H9 (cell line): ENCODE results near the gene C11orf65. TPM values are rescaled to one million over a fixed set of nuclear protein-coding genes. Genes with fewer than 3 reads are reported as not detected.

Experiments used
- DNase-seq: peaks from one replicate; pipeline ENCODE4 v3.0.0-alpha.2; 2017
- H2AFZ ChIP-seq: one replicate; pipeline ENCODE4 v1.6.1; 2013; ENCODE audit warnings: mild to moderate bottlenecking, low read length, control low read depth, moderate library complexity
- H2AK5ac ChIP-seq: 2 replicates; pipeline ENCODE4 v1.6.1; 2013; ENCODE audit warnings: low read length, control low read depth, mixed read lengths; ENCODE audit not compliant: insufficient read length
- H2BK120ac ChIP-seq: one replicate; pipeline ENCODE4 v1.6.1; 2013; ENCODE audit warnings: low read depth, mild to moderate bottlenecking, low read length, control low read depth, inconsistent platforms; ENCODE audit not compliant: poor library complexity, severe bottlenecking
- H2BK12ac ChIP-seq: 2 replicates; pipeline ENCODE4 v1.6.1; 2013; ENCODE audit warnings: low read length, control low read depth, mixed read lengths, low read depth; ENCODE audit not compliant: insufficient read length
- H2BK15ac ChIP-seq: 2 replicates; pipeline ENCODE4 v1.6.1; 2013; ENCODE audit warnings: low read depth, low read length, control low read depth
- H2BK20ac ChIP-seq: one replicate; pipeline ENCODE4 v1.6.1; 2013; ENCODE audit warnings: low read depth, mild to moderate bottlenecking, low read length, control low read depth, inconsistent platforms; ENCODE audit not compliant: poor library complexity, severe bottlenecking
- H2BK5ac ChIP-seq: 2 replicates; pipeline ENCODE4 v1.6.1; 2013; ENCODE audit warnings: low read length, control low read depth, mixed read lengths; ENCODE audit not compliant: insufficient read length
- H3K14ac ChIP-seq: 2 replicates; pipeline ENCODE4 v1.6.1; 2013; ENCODE audit warnings: low read length, control low read depth; ENCODE audit not compliant: insufficient read depth
- H3K18ac ChIP-seq: 2 replicates; pipeline ENCODE4 v1.6.1; 2013; ENCODE audit warnings: low read depth, mild to moderate bottlenecking, mixed read lengths, low read length, control low read depth; ENCODE audit not compliant: insufficient read length
- H3K23ac ChIP-seq: 2 replicates; pipeline ENCODE4 v1.6.1; 2013; ENCODE audit warnings: low read length, control low read depth, mixed read lengths, low read depth; ENCODE audit not compliant: insufficient read length
- H3K23me2 ChIP-seq: 2 replicates; pipeline ENCODE4 v1.6.1; 2013; ENCODE audit warnings: low read depth, mild to moderate bottlenecking, mixed read lengths, low read length, control low read depth; ENCODE audit not compliant: insufficient read length, poor library complexity, severe bottlenecking
- H3K27ac ChIP-seq: 2 replicates; pipeline ENCODE4 v1.5.1; 2013; ENCODE audit warnings: low read length, control low read depth, mixed read lengths, low read depth; ENCODE audit not compliant: insufficient read length
- H3K27me3 ChIP-seq: 2 replicates; pipeline ENCODE4 v1.6.1; 2013; ENCODE audit warnings: low read length, control low read depth, inconsistent platforms; ENCODE audit not compliant: insufficient read depth
- H3K4ac ChIP-seq: 2 replicates; pipeline ENCODE4 v1.6.1; 2013; ENCODE audit warnings: low read depth, mild to moderate bottlenecking, control low read depth, inconsistent platforms, low read length, moderate library complexity
- H3K4me1 ChIP-seq: 2 replicates; pipeline ENCODE4 v1.6.1; 2013; ENCODE audit warnings: low read length, control low read depth, inconsistent platforms; ENCODE audit not compliant: insufficient read depth
- H3K4me2 ChIP-seq: 2 replicates; pipeline ENCODE4 v1.6.1; 2013; ENCODE audit warnings: low read length, control low read depth, mixed read lengths; ENCODE audit not compliant: insufficient read length, insufficient read depth
- H3K56ac ChIP-seq: 2 replicates; pipeline ENCODE4 v1.6.1; 2013; ENCODE audit warnings: low read depth, mild to moderate bottlenecking, mixed read lengths, low read length, control low read depth; ENCODE audit not compliant: insufficient read length
- H3K79me1 ChIP-seq: 2 replicates; pipeline ENCODE4 v1.6.1; 2013; ENCODE audit warnings: low read depth, mild to moderate bottlenecking, moderate library complexity, low read length, control low read depth, inconsistent platforms; ENCODE audit not compliant: insufficient read depth, poor library complexity, severe bottlenecking
- H3K79me2 ChIP-seq: 2 replicates; pipeline ENCODE4 v1.6.1; 2013; ENCODE audit warnings: low read length, control low read depth, inconsistent platforms; ENCODE audit not compliant: insufficient read depth
- H3K9ac ChIP-seq: 2 replicates; pipeline ENCODE4 v1.6.1; 2013; ENCODE audit warnings: low read length, control low read depth, mixed read lengths; ENCODE audit not compliant: insufficient read length; ENCODE audit errors: extremely low read depth
- H3K9me3 ChIP-seq: one replicate; pipeline ENCODE4 v1.6.1; 2013; ENCODE audit warnings: low read depth, low read length, inconsistent platforms; ENCODE audit not compliant: control insufficient read depth
- H3T11ph ChIP-seq: one replicate; pipeline ENCODE4 v1.6.1; 2013; ENCODE audit warnings: mild to moderate bottlenecking, low read length, control low read depth, inconsistent platforms
- H4K20me1 ChIP-seq: one replicate; pipeline ENCODE4 v1.6.1; 2013; ENCODE audit not compliant: control insufficient read depth, insufficient read length, insufficient read depth
- H4K5ac ChIP-seq: 2 replicates; pipeline ENCODE4 v1.6.1; 2013; ENCODE audit warnings: low read depth, mild to moderate bottlenecking, mixed read lengths, low read length, control low read depth; ENCODE audit not compliant: insufficient read length
- H4K8ac ChIP-seq: replicated peaks from 2 replicates; pipeline ENCODE4 v1.6.1; 2013; ENCODE audit warnings: low read length, control low read depth, mixed read lengths, low read depth; ENCODE audit not compliant: insufficient read length
- H4K91ac ChIP-seq: 2 replicates; pipeline ENCODE4 v1.6.1; 2013; ENCODE audit warnings: low read depth, mild to moderate bottlenecking, moderate library complexity, mixed read lengths, low read length, control low read depth; ENCODE audit not compliant: insufficient read length
- H3K27ac Mint-ChIP-seq, 3 experiments: 2 replicates in 2 of 3; 3 replicates in 1 of 3; pipeline ENCODE4 v1.8.0; 2020 to 2021; ENCODE audit warnings: mixed read lengths in 3 of 3, mild to moderate bottlenecking in 1 of 3, moderate library complexity in 1 of 3
- H3K27me3 Mint-ChIP-seq: 2 replicates; pipeline ENCODE4 v1.8.0; 2021; ENCODE audit warnings: low read depth, mild to moderate bottlenecking, moderate library complexity, mixed read lengths
- H3K36me3 Mint-ChIP-seq, 3 experiments: 2 replicates in 2 of 3; 3 replicates in 1 of 3; pipeline ENCODE4 v1.8.0; 2020 to 2021; ENCODE audit warnings: low read depth in 3 of 3, mixed read lengths in 3 of 3; ENCODE audit not compliant: insufficient read depth in 1 of 3
- H3K4me1 Mint-ChIP-seq, 2 experiments: 2 replicates each; pipeline ENCODE4 v1.8.0; 2020; ENCODE audit warnings: mixed read lengths in 2 of 2
- H3K4me3 Mint-ChIP-seq, 2 experiments: 2 replicates in 1 of 2; 3 replicates in 1 of 2; pipeline ENCODE4 v1.8.0; 2020 to 2021; ENCODE audit warnings: mild to moderate bottlenecking in 2 of 2, mixed read lengths in 2 of 2, moderate library complexity in 1 of 2
- H3K9me3 Mint-ChIP-seq, 2 experiments: 2 replicates in 1 of 2; 3 replicates in 1 of 2; pipeline ENCODE4 v1.8.0; 2020; ENCODE audit warnings: mild to moderate bottlenecking in 2 of 2, mixed read lengths in 2 of 2, moderate library complexity in 1 of 2
- CTCF ChIP-seq: fragments of 200-600 bp; sonication (generic); conservative IDR thresholded peaks from 3 replicates; pipeline ENCODE4 v1.8.0; 2021; ENCODE audit warnings: antibody characterized with exemption, mild to moderate bottlenecking
- WGBS: extraction: QIAGEN DNeasy Blood & Tissue Kit; methylation state at CpG from one replicate; pipeline ENCODE4 v1.1.7; 2013; ENCODE audit warnings: missing lambda C conversion rate, low lambda C conversion rate, mixed read lengths; ENCODE audit not compliant: insufficient read length; ENCODE audit errors: extremely low coverage; 5-methylcytosine and 5-hydroxymethylcytosine counted together
- total RNA-seq: library from RNA; stranded (reverse); gene quantifications from 2 replicates; pipeline ENCODE4 v1.2.1, GENCODE V29; 2021

Gene C11orf65
- total RNA-seq, 1 experiment from 2014 or later, result 0.55 TPM

DNA sequence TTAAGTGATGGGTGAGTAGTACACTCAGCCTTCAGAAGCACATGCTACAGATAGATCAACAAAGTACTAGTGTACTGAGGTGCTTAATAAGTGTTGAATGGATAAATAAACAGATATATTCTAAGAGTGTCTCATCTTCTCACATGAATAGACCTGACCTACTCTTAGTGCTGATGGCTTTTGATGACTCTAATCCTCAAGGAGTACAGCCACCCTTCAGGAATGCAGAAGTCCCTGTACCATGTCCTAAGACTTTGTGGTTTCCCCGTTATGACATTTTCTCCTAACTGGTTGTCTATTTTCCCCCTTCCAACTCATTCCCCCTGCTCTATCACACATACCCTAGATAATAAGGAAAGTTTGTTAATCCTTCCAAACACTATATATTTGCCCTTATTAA is 61.6 kb downstream of the C11orf65 start:
- Histone ChIP-seq H4K8ac (no peak overlapping the region), H4K91ac (no peak overlapping the region), H3K4ac (no peak overlapping the region), H4K20me1 (no peaks in the 10 kb centered on the region), H3K23me2 (no peaks in the 10 kb centered on the region), H2BK20ac (no peak overlapping the region), H3K79me1 (no peaks in the 10 kb centered on the region), H2AK5ac (no peak overlapping the region), H3K23ac (no peak overlapping the region), H3K4me2 (no peak overlapping the region), H3T11ph (no peak overlapping the region), H3K79me2 (no peaks in the 10 kb centered on the region), H3K9ac (no peak overlapping the region), H2BK15ac (no peak overlapping the region), H2BK5ac (no peak overlapping the region), H3K27ac (no peak overlapping the region), H3K18ac (no peak overlapping the region), H3K4me1 (no peaks in the 10 kb centered on the region), H4K5ac (no peak overlapping the region), H3K56ac (no peak overlapping the region), H2AFZ (no peak overlapping the region), H2BK12ac (no peak overlapping the region), H3K9me3 (no peaks in the 10 kb centered on the region), H3K27me3 (no peaks in the 10 kb centered on the region), H3K14ac (no peak overlapping the region), H2BK120ac (no peak overlapping the region)
- WGBS, result no CpG with 5 or more reads among the region's 1 CpG
- no peaks in the 10 kb centered on the region for H3K27me3 Mint-ChIP-seq
- H3K4me1 Mint-ChIP-seq, result no peaks in the 10 kb centered on the region
- no peak for TF ChIP-seq CTCF
- no peak overlapping the region for H3K4me3 Mint-ChIP-seq
- H3K36me3 Mint-ChIP-seq, result no peaks in the 10 kb centered on the region
- no peak overlapping the region for H3K27ac Mint-ChIP-seq
- DNase-seq, result no peak
- H3K9me3 Mint-ChIP-seq, result no peaks in the 10 kb centered on the region
